Femur (tissue), 1 donor: ENCODE data around the gene PIP5KL1.

Experiments used
- DNase-seq: peaks from one replicate; pipeline ENCODE4 v3.0.0-alpha.2; 2017

Gene PIP5KL1

DNA sequence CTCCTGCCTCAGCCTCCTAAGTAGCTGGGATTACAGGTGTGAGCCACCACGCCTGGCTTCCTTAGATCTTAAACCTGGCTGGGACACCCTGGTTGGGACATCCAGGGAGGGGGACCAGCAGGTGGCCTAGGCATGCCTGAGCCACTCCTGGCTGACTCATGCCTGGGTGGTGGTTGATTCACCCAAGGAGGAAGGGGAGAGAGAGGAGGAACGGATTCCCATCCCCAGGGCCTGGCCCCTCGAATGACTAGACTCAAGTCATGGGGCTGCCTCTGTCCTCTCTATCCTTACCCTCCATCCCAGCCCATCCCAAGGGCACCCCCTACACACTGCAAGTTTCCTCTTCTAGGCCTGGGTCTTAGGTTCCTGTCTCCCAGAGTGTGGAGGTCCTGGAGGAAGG, 37.5 kb upstream of the PIP5KL1 start:
- DNase-seq: peak; percentile 20

- peak; percentile 30 for DNase-seq
Observed at GRCh38 chr9:127967151-127967809, 36.7 kb upstream of the PIP5KL1 start.

DNA sequence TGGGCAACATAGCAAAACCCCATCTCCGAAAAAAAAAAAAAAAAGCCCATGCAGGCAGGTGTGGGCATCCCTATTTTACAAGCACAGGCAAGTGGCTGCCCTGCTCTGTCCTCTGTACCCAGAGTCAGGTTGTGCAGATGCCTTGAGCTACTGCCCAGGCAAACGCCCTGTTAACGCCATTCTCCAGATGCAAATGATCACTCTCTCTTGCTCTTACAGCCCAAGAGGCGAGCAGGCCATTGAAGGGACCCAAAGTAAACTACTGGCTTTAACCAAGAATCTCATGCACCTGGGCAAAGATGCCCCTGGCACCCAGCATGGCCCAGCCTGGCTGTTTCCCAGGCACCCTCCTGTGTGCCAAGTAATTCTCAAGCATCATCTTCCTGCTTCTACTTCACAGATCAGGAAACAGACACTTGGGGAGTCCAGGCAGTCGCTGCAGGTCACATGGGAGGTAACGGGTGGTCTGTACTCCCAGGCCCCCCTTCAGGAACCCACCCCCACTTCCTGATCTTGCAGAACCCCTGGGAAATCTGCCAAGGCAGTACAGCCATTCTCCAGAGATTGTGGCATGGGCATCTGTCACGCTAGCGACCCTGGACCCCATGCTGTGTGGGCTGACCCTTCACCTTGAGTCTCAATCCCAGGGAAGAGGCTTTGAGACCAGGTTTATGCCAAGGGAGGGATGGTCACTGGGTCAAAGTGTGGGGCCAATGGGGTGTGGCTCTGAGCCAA, 36.0 kb upstream of the PIP5KL1 start:
- no peak for DNase-seq

GRCh38 chr9:127965953-127966352, 35.4 kb upstream of the PIP5KL1 start:
- DNase-seq: no peak

DNA sequence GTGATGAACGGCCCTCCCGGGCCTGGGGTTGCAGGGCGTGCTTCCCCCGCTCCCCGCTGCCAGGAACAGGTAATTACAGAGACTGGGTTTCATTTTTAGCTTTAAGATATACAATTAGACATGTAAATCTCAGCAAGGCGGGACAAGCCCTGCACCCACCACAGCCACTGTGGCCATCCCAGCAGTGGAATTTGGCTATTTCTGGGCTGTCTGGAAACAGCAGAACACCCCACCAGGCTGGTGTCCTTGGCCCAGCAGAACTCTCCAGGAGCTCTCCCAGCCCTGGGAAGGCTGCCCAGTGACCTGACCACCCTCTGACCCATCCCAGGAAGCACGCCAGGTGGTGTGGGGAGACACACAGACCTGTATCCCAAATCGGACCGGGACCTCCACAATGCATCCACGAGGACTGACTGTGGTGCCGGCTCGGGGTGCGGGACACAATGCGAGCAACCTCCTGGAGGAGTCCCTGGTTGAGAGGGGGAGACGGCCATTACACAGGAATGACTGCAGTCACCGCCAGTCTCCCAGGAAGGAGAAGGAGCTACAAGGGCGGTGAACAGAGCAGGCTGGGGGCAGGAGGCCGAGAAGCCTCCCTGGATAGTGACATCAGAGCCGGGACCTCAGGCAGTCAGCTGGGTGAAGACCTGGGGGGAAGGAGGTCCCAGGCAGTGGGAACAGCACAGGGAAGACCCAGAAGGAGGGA, 32.9 kb upstream of the PIP5KL1 start:
- DNase-seq: peak; percentile 79

GRCh38 chr9:127963041-127963358, 32.4 kb upstream of the PIP5KL1 start:
- DNase-seq: no peak

- DNase-seq: no peak
Observed at GRCh38 chr9:127962278-127962677, 31.7 kb upstream of the PIP5KL1 start.

DNA sequence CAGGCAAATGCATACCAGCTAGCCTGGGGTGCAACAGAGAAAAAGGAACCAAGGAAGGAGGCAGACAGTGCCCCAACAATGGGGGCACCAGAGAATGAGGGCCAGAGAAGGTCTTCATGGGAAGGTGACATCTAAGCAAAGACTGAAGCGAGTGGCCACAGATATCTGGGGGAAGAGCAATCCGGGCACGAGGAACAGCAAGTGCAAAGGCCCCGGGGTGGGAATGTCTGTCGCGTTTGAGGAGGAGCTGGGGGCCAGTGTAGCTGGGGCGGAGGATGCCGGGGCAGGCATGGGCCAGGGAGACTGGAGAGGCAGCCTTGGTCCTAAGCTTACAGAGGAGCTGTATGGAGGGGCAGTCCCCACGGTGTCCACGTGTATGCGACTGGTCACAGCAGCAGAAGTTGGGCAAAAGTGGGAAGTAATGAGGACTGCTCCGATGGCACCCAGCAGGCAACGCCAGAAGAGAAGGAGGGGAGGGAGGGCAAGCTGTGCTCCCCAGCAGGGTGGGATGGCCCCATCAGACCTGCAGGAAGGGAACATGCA, 31.1 kb upstream of the PIP5KL1 start:
- DNase-seq: no peak

GRCh38 chr9:127961155-127961490, 30.5 kb upstream of the PIP5KL1 start:
- DNase-seq: no peak

- no peak for DNase-seq
Observed at GRCh38 chr9:127960410-127961154, 30.0 kb upstream of the PIP5KL1 start.

GRCh38 chr9:127959841-127960409, 29.3 kb upstream of the PIP5KL1 start:
- no peak for DNase-seq

DNA sequence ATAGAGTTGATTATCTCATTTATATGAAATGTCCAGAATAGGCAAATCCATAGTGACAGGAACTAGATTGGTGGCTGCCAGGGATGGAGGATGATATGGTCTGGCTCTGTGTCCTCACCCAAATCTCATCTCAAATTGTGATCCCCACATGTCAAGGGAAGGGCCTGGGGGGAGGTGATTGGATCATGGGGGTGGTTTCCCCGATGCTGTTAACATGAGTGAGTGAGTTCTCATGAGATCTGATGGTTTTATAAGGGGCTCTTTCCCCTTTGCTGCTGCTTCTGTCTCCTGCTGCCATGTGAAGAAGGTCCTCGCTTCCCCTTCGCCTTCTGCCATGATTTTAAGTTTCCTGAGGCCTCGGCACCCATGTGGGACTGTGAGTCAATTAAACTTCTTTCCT, 28.8 kb upstream of the PIP5KL1 start:
- DNase-seq: no peak

DNA sequence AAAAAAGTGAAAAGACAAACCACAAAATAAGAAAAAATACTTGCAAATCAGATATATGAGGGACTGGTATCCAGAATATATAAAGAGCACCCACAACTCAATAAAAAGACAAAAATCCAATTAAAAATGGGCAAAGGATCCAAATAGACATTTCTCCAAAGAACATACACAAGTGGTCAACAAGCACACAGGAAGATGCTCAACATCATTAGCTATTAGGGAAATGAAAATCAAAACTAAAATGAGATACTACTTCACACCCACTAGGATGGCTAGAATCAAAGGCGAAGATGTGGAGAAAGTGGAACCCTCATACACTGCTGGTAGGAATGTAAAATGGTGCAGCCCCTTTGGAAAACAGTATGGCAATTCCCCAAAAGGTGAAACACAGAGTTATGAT, 28.2 kb upstream of the PIP5KL1 start:
- DNase-seq: no peak

- DNase-seq: no peak
Observed at GRCh38 chr9:127955294-127956015, 24.9 kb upstream of the PIP5KL1 start.

GRCh38 chr9:127954831-127955293, 24.3 kb upstream of the PIP5KL1 start:
- DNase-seq: no peak

DNA sequence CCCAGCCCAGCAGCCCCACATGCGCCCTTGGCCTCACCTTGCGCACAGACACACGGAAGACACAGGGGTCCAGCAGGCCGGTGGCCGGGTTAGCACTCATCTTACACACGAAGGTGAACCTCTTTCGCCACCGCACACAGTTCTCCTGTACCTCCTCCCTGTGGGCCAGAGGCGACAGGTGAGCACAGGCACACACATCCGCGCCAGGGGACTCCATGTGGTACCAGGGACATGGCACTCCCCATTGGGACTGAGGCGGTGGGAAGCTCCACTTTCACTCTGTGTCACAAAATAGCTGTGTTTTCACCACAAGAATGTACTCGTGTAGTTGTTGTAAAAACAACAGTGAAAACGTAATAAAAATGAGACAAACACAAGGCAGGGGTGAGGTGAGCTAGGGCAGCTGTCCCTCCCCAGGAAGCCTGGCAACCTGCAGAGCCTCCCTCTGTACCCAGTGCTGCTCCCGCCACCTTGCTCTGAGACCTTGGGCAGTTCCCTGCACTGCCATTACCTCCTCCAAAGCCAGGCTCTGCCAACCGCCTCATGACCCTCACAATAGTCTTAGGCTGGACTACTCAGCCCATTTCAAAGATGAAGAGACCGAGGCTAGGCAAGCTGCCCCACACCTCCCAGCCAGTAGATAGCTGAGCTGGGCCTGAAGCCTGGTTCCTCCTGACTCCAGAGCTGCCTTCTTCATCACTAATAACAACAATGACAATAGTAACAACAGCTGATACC, 23.4 kb upstream of the PIP5KL1 start:
- DNase-seq: no peak

- DNase-seq: no peak
Observed at GRCh38 chr9:127953154-127953553, 22.6 kb upstream of the PIP5KL1 start.

DNA sequence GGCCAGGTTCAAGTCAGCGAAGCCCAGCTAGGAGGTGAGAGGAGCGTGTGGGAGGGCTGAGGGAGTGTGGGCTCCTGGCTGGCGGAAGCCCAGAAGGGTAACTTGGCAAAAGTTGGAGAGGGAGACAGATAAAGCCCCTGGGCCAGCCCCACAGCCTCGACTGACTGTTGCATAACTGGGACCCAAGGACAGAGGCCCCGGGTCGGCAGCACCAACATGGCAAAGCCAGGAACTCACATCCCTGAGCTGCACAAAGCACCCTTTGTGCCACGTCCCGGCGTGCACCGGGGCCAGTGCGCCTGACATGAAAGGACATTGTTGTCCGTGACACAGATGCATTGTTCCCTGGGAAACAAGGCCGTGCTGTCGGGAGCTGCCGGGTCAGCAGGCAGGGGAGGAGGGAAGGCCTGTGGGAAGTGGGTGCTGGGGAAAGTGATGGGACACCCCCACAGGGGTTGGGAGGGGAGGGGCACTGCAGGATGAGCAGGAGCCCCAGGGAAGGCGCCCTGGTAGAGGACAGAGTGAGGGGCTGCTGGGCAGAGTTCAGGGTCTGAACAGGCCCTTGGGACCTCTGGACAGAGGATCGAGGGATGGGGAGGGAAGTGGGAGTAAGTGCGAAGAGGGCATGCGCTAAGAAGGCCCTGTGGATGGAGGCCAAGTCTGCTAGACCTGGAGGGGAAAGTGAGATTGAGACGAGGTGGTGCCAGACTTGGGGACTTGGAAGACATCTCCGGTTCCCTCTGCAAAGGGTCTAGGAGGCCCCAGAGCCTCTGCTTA, 20.1 kb upstream of the PIP5KL1 start:
- DNase-seq: no peak

- DNase-seq: no peak
Observed at GRCh38 chr9:127949827-127950512, 19.4 kb upstream of the PIP5KL1 start.
